Measurements from ENCODE around the gene PTCH1. TPM values are rescaled to one million over a fixed set of nuclear protein-coding genes. Genes with fewer than 3 reads are reported as not detected.

Gene PTCH1
- total RNA-seq, 1 donor from 2014 or later, result 8.2 TPM

GRCh38 chr9:95499847-95500246 is 16.9 kb downstream of the PTCH1 start:
- FAIRE-seq, result no peak
- DNase-seq (ENCODE audit: low spot score in 2 of 2), result no peak

- FAIRE-seq (no peak), DNase-seq (ENCODE audit: low spot score in 2 of 2) (no peak)
Measured at GRCh38 chr9:95499046-95499676, 17.6 kb downstream of the PTCH1 start.

GRCh38 chr9:95498641-95499040 is 18.1 kb downstream of the PTCH1 start:
- DNase-seq (ENCODE audit: low spot score in 2 of 2), result no peak

GRCh38 chr9:95497772-95498171 is 19.0 kb downstream of the PTCH1 start:
- FAIRE-seq, result no peak
- no peak for DNase-seq (ENCODE audit: low spot score in 2 of 2)

More at GRCh38 chr9:95498641-95499040, 18.1 kb downstream of the PTCH1 start:
- no peak for FAIRE-seq

- no peak for DNase-seq (ENCODE audit: low spot score in 2 of 2)
- no peak for FAIRE-seq
Measured at GRCh38 chr9:95496687-95497086, 20.1 kb downstream of the PTCH1 start.

- FAIRE-seq, result no peak
- no peak for DNase-seq (ENCODE audit: low spot score in 2 of 2)
Measured at GRCh38 chr9:95495961-95496360, 20.8 kb downstream of the PTCH1 start.

GRCh38 chr9:95495529-95495928 is 21.2 kb downstream of the PTCH1 start:
- no peak for DNase-seq (ENCODE audit: low spot score in 2 of 2)

GRCh38 chr9:95494416-95495371 is 22.1 kb downstream of the PTCH1 start:
- no peak for FAIRE-seq
- DNase-seq (ENCODE audit: low spot score in 2 of 2), result no peak

More at GRCh38 chr9:95495529-95495928, 21.2 kb downstream of the PTCH1 start:
- no peak for FAIRE-seq

GRCh38 chr9:95494022-95494415 is 22.8 kb downstream of the PTCH1 start:
- DNase-seq (ENCODE audit: low spot score in 2 of 2), result peak; percentile 55 to 64
- no peak for FAIRE-seq

- no peak for DNase-seq (ENCODE audit: low spot score in 2 of 2)
- FAIRE-seq, result no peak
Measured at GRCh38 chr9:95493402-95493801, 23.4 kb downstream of the PTCH1 start.

- no peak for DNase-seq (ENCODE audit: low spot score in 2 of 2)
- no peak for FAIRE-seq
Measured at GRCh38 chr9:95491543-95492320, 25.0 kb downstream of the PTCH1 start.

- DNase-seq (ENCODE audit: low spot score in 2 of 2) (no peak), FAIRE-seq (no peak)
Measured at GRCh38 chr9:95488954-95489353, 27.8 kb downstream of the PTCH1 start.

- DNase-seq (ENCODE audit: low spot score in 2 of 2) (no peak), FAIRE-seq (no peak)
Measured at GRCh38 chr9:95486318-95486717, 30.5 kb downstream of the PTCH1 start.

- DNase-seq (ENCODE audit: low spot score in 2 of 2) (no peak), FAIRE-seq (no peak)
Measured at GRCh38 chr9:95484225-95484624, 32.5 kb downstream of the PTCH1 start.

- FAIRE-seq, result no peak
- no peak for DNase-seq (ENCODE audit: low spot score in 2 of 2)
Measured at GRCh38 chr9:95483431-95483830, 33.3 kb downstream of the PTCH1 start.

- FAIRE-seq (no peak), DNase-seq (ENCODE audit: low spot score in 2 of 2) (no peak)
Measured at GRCh38 chr9:95482621-95483020, 34.1 kb downstream of the PTCH1 start.

- FAIRE-seq, result no peak
- DNase-seq (ENCODE audit: low spot score in 2 of 2), result no peak
Measured at GRCh38 chr9:95481000-95481399, 35.8 kb downstream of the PTCH1 start.

GRCh38 chr9:95480346-95480745 is 36.4 kb downstream of the PTCH1 start:
- FAIRE-seq (no peak), DNase-seq (ENCODE audit: low spot score in 2 of 2) (no peak)

- DNase-seq (ENCODE audit: low spot score in 2 of 2), result no peak
- no peak for FAIRE-seq
Measured at GRCh38 chr9:95479330-95479729, 37.4 kb downstream of the PTCH1 start.

GRCh38 chr9:95478335-95478734 is 38.4 kb downstream of the PTCH1 start:
- DNase-seq (ENCODE audit: low spot score in 2 of 2) (no peak), FAIRE-seq (no peak)

GRCh38 chr9:95477885-95478284 is 38.9 kb downstream of the PTCH1 start:
- DNase-seq (ENCODE audit: low spot score in 2 of 2) (no peak), FAIRE-seq (no peak)

Measured in frontal cortex (tissue), 4 donors.